ENCODE data around the gene AHSP. TPM values are rescaled to one million over a fixed set of nuclear protein-coding genes. Genes with fewer than 3 reads are reported as not detected.

The AHSP gene
- total and polyA plus RNA-seq, 2 of the 4 experiments (the other 2 are of a cell fraction) = not detected

DNA sequence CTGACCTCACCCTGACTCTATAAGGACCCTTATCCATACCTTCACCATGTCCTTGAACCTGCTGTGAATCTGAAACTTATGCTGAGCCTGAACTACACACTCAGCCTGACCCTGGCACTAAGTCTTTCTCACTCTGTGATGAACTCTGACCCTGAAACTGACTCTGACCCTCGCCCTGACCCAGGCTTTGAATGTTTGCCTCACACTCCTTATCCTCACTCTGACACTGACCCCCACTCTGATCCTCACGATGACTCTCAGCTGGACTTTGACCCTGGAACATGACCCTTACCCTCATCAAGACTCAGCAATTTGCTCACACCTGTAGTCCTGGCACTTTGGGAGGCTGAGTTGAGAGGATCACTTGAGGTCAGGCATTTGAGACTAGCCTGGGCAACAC lies 4.4 kb downstream of the AHSP start:
- Histone ChIP-seq H3K56ac (ENCODE audit: extremely low read depth, insufficient read depth, low read length) (no peak overlapping the region), H3K9me3 (ENCODE audit: control insufficient read depth, insufficient read depth, low read length) (no peaks in the 10 kb centered on the region), H3K9me1 (ENCODE audit: insufficient read depth, low read length) (no peaks in the 10 kb centered on the region), H2BK5ac (ENCODE audit: low read depth, low read length, poor library complexity, severe bottlenecking) (no peak overlapping the region), H4K20me1 (ENCODE audit: insufficient read depth, low read length) (no peaks in the 10 kb centered on the region), H4K91ac (ENCODE audit: insufficient read depth, low read depth, low read length) (no peak overlapping the region), H2BK120ac (ENCODE audit: low read depth, low read length) (no peak overlapping the region), H2AK9ac (replicated peaks; ENCODE audit: low read depth, low read length, poor library complexity) (no peak overlapping the region), H2AFZ (replicated peaks; ENCODE audit: low read length, poor library complexity) (no peak overlapping the region), H3K18ac (ENCODE audit: low read depth, low read length) (no peak overlapping the region), H3K27ac (ENCODE audit: insufficient read depth, low read length) (no peak overlapping the region), H3K14ac (replicated peaks; ENCODE audit: low read depth, low read length) (no peak overlapping the region), H3K4me2 (ENCODE audit: low read depth, low read length) (no peak overlapping the region), H3K27me3 (ENCODE audit: control insufficient read depth, insufficient read depth, low read length) (peaks cover 35% of the 10 kb centered on the region), H2BK15ac (ENCODE audit: low read depth, low read length) (no peak overlapping the region), H4K5ac (ENCODE audit: low read depth, low read length) (no peak overlapping the region), H2BK20ac (ENCODE audit: low read depth, low read length) (no peak overlapping the region), H3K4me3 (ENCODE audit: insufficient read depth, low read depth, low read length) (no peak overlapping the region), H2AK5ac (ENCODE audit: low read depth, low read length) (no peak overlapping the region), H4K8ac (ENCODE audit: low read depth in 2 of 2, low read length in 2 of 2) (no peak overlapping the region), H3K23ac (ENCODE audit: low read depth, low read length) (no peak overlapping the region), H3K79me1 (ENCODE audit: low read depth in 1 of 2, low read length in 2 of 2) (no peaks in the 10 kb centered on the region), H3K4ac (ENCODE audit: low read depth, low read length) (no peak overlapping the region), H3K4me1 (ENCODE audit: control insufficient read depth, insufficient read depth, low read length) (peaks cover 4% of the 10 kb centered on the region; the same call in 1 of the 2 replicates), H3K9ac (ENCODE audit: low read depth, low read length) (no peak overlapping the region), H3K36me3 (ENCODE audit: control insufficient read depth, insufficient read depth, low read length) (no peaks in the 10 kb centered on the region)
- POLR2A ChIA-PET (ENCODE audit: unreplicated experiment) = no interaction called here
- 0% methylated on average over 1 of the region's 2 CpGs; no CpG with 5 or more reads in 1 of the 2 experiments for WGBS, 2 experiments (ENCODE audit: extremely low coverage in 2 of 2, insufficient read length in 1 of 2)
- no TSS peak for BruUV-seq (replicated peaks)
- intact Hi-C loops (cut with micrococcal nuclease) (no loop called here), dilution Hi-C loops (cut with HindIII; ENCODE audit: low sequenced_read_pairs, unreplicated experiment) (no loop called here), in situ Hi-C loops (cut with MboI; ENCODE audit: low sequenced_read_pairs) (no loop called here)
- no peak for DNase-seq
- no peak for TF ChIP-seq RFX5 (IDR thresholded peaks at IDR 0.05; ENCODE audit: low read depth, low read length)
- no peak for TF ChIP-seq MAZ (IDR thresholded peaks at IDR 0.05; ENCODE audit: borderline replicate concordance, low read depth, low read length)
- TF ChIP-seq, protein P1, sequence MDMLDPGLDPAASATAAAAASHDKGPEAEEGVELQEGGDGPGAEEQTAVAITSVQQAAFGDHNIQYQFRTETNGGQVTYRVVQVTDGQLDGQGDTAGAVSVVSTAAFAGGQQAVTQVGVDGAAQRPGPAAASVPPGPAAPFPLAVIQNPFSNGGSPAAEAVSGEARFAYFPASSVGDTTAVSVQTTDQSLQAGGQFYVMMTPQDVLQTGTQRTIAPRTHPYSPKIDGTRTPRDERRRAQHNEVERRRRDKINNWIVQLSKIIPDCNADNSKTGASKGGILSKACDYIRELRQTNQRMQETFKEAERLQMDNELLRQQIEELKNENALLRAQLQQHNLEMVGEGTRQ (IDR thresholded peaks at IDR 0.05; ENCODE audit: low read depth, low read length) = no peak
- TF ChIP-seq MXI1 (IDR thresholded peaks at IDR 0.05; ENCODE audit: borderline replicate concordance, low read depth, low read length) = no peak
- no peak for TF ChIP-seq MAFK (IDR thresholded peaks at IDR 0.05; ENCODE audit: low read depth, low read length)
- TF ChIP-seq FOS (IDR thresholded peaks at IDR 0.05; ENCODE audit: low read depth, low read length) = no peak
- no peak for TF ChIP-seq NFE2L2 (IDR thresholded peaks at IDR 0.05; ENCODE audit: low read depth, low read length)
- CTCF ChIA-PET = no interaction called here
- ATAC-seq (ENCODE audit: low read depth) = no peak
